Retinal pigment epithelial cell (primary cell): ENCODE results near the gene MAP3K19.
A peak's percentile ranks its signal among the peaks of the same experiment; 100 is the strongest.
"Not testable (repeated sequence)": the region's sequence is repeated elsewhere in the genome, so short reads cannot be mapped to it uniquely, and the experiment has no call there.

Experiments used
- DNase-seq: peaks from one replicate; pipeline ENCODE4 v3.0.0-alpha.2; 2010; ENCODE audit warnings: low read depth
- H3K4me3 ChIP-seq: 2 replicates; pipeline ENCODE4 v1.5.1; 2011; ENCODE audit warnings: mild to moderate bottlenecking, low read length, control low read depth, moderate library complexity
- CTCF ChIP-seq: conservative IDR thresholded peaks from 2 replicates; pipeline ENCODE4 v1.5.1; 2011; ENCODE audit warnings: low read depth, low read length, control low read depth, inconsistent platforms

The MAP3K19 gene

GRCh38 chr2:135050684-135051083, 3.4 kb upstream of the MAP3K19 start:
- DNase-seq, result no peak
- TF ChIP-seq CTCF, result no peak
- H3K4me3 ChIP-seq, result no peak overlapping the region

GRCh38 chr2:135050132-135050531, 2.9 kb upstream of the MAP3K19 start:
- no peak for TF ChIP-seq CTCF
- DNase-seq, result no peak
- no peak overlapping the region for H3K4me3 ChIP-seq

DNA sequence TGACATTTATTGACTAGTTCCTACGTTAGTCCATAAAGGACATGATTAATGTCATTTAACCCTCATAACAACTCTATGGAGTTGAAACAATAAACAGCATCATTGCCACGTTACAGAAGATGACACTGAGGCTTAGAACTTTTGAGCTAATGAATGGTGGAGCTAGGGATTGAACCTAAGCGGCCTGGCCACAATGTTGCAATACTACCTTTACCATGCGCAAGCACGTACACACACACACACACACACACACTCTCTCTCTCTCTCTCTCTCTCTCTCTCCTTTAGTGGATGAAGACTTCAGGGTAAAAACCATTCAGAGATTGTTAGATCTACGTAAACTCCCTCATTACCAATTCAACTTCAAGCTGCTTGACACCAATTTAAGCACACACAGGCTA, 875 bp upstream of the MAP3K19 start:
- no peak for DNase-seq
- no peak overlapping the region for H3K4me3 ChIP-seq
- TF ChIP-seq CTCF, result no peak

GRCh38 chr2:135043345-135043744, 3.9 kb downstream of the MAP3K19 start:
- no peak overlapping the region for H3K4me3 ChIP-seq
- no peak for DNase-seq
- peak; percentile 49 for TF ChIP-seq CTCF

DNA sequence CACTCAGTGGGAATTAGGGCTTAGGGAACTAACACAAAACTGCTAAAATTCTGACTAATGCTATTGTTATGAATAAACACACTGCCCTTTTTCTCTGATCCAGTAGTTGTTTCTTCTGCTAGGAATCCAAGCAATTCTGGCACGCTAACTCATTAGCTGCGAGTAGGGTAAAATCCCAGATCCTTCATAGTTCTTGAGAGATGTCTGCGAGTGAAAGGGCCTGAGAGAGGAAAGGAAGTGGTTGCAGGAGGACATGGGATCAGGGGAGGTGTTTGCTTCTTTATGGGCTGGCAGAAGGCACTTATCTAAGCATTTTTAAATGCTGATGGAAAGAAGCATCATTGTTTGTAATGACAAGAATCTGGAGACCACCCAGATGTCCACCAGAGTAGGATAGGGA, 9.4 kb downstream of the MAP3K19 start:
- H3K4me3 ChIP-seq, result no peak overlapping the region
- DNase-seq, result no peak
- TF ChIP-seq CTCF, result no peak

GRCh38 chr2:135033216-135033615, 14.0 kb downstream of the MAP3K19 start:
- not testable (repeated sequence) for H3K4me3 ChIP-seq, DNase-seq

DNA sequence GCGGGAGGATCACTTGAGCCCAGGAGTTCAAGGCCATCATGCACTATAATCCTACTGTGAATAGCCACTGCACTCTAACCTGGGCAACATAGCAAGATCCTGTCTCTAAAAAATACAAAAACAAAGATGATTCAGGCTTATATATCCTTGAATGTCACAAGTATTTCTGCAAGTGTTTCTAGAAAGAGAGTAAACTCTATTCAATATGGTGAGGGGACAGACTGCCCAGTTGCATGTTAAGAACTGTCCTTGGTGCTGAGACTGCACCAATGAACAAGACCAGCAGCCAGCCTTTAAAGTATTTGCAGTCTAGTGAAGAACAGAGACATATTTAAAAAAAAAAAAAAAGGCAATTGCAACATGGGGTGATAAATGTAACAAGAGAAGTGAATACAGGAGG, 16.4 kb downstream of the MAP3K19 start:
- DNase-seq, result no peak
- H3K4me3 ChIP-seq, result no peak overlapping the region
- TF ChIP-seq CTCF, result no peak
